T-helper 17 cell (primary cell): ENCODE results near the gene GTPBP1. TPM values are rescaled to one million over a fixed set of nuclear protein-coding genes. Genes with fewer than 3 reads are reported as not detected.
A peak's percentile ranks its signal among the peaks of the same experiment; 100 is the strongest.

Experiments used
- ATAC-seq: fragments of 150-1000 bp; cut with Tn5 transposase; 2 replicates; pipeline ENCODE4 v1.10.0; 2021; ENCODE audit warnings: mild to moderate bottlenecking, moderate library complexity
- DNase-seq, 3 donors: peaks; one replicate each; pipeline versions ENCODE4 v3.0.0 to v3.0.0-alpha.2; 2020 to 2021
- H3K9me3 ChIP-seq: one replicate; pipeline ENCODE4 v1.7.0; 2013; ENCODE audit warnings: low read length, mild to moderate bottlenecking; ENCODE audit not compliant: control insufficient read depth, poor library complexity, severe bottlenecking
- H3K27ac Mint-ChIP-seq: one replicate; pipeline ENCODE4 v1.8.0; 2022; ENCODE audit warnings: mild to moderate bottlenecking, moderate library complexity, mixed read lengths
- H3K27me3 Mint-ChIP-seq: one replicate; pipeline ENCODE4 v1.8.0; 2022; ENCODE audit warnings: mixed read lengths
- H3K36me3 Mint-ChIP-seq: one replicate; pipeline ENCODE4 v1.8.0; 2022; ENCODE audit warnings: low read depth, mixed read lengths
- H3K4me1 Mint-ChIP-seq: one replicate; pipeline ENCODE4 v1.8.0; 2022; ENCODE audit warnings: mild to moderate bottlenecking, mixed read lengths
- H3K4me3 Mint-ChIP-seq: one replicate; pipeline ENCODE4 v1.8.0; 2022; ENCODE audit warnings: mild to moderate bottlenecking, moderate library complexity, mixed read lengths
- total RNA-seq, 4 donors: library from RNA in 2 of 4; stranded (reverse) in 2 of 4; gene quantifications; one replicate each; pipeline ENCODE4 v1.2.3 and lab custom pipeline; 2022 to 2026

The GTPBP1 gene
- total RNA-seq, 2 donors from 2014 or later = 220 to 235 TPM

DNA sequence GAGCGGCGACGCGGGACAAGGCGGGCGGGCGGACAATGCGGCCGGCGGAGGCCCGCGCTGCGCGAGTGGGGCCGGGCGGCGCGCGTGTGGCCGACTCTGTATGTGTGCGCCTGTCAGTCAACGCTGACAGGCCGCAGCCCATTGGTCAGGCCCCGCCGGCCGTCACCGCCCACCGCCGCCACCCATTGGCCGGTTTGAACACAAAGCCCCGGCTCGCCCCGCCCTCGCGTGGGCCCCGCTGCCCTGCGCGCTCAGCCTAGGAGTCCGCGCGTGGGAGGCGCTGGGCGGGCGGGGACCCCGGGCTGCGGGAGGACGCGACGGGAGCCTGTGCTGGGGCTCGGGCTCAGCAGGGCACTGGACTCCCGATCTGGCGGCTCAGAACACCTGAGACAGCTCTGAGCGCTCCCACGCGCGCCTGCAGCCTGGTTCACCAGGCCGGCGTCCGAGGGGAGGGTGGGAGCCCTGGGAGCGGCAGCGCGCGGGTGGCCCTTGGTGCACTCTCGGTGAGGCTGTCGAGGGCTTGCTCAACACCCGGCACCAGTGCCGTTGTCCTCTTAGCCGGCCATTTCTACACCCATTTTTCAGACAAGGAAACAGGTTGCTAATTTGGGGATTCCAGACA is 50.3 kb downstream of the GTPBP1 start, which contains the start of gene SUN2:
TSS of gene SUN2 (minus strand) at position 88 of the 622 bp plus-strand sequence. CDS start 3,370 bp downstream, outside the sequence.
- Mint-ChIP-seq H3K36me3 (peaks cover 7% of the 10 kb centered on the region), H3K4me3 (peak within 1 kb of the TSS; percentile 100), H3K4me1 (peaks cover 54% of the 10 kb centered on the region), H3K27me3 (no peaks in the 10 kb centered on the region), H3K27ac (peak within 1 kb of the TSS; percentile 98)
- H3K9me3 ChIP-seq = no peaks in the 10 kb centered on the region
- ATAC-seq (peak; percentile 80), DNase-seq (peak; percentile 91 to 93 (median 93))

DNA sequence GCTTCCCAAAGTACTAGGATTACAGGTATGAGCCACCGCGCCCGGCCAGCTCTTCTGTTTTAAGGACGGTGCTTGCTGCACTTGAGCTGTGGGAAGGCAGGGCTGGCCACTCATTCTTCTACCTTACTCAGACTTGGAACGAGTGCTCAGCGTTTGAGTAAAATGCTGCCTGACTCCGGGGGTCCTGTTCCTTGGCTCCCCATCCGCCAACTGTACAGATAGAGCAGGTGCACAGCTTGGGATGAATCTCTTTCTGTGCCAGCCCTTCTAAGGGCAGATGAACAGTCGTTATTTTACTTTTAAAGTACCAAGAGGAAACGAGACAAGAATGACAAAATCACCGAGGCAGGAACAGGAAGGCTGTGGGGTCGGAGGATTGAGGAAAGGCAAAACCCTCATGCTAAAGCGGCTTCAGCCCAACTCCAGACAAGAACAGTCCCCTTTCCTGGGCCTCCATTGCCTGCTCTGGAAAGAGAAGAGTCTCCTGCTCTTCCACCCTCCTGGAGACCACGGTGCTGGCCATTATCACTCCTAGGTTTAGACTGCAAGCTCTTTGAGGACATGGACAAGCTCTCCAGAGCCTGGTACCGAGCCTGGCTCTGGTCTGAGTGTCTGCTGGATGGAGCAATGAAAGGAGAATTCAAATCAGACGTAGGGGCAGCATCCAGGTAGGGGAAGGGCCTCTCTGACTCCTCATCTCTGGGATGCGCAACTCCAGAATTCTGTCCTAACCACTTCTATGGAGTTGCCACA is 51.1 kb downstream of the GTPBP1 start:
- ATAC-seq (no peak), DNase-seq (no peak)

GRCh38 chr22:38757464-38757757 is 51.7 kb downstream of the GTPBP1 start:
- Mint-ChIP-seq H3K4me3 (peak overlapping the region; percentile 92), H3K36me3 (peaks cover 3% of the 10 kb centered on the region), H3K27me3 (no peaks in the 10 kb centered on the region), H3K4me1 (peaks cover 40% of the 10 kb centered on the region), H3K27ac (peak overlapping the region; percentile 90)
- H3K9me3 ChIP-seq = no peaks in the 10 kb centered on the region
- no peak for ATAC-seq
- DNase-seq = no peak

More for the DNA sequence above, 51.1 kb downstream of the GTPBP1 start:
- no peaks in the 10 kb centered on the region for H3K9me3 ChIP-seq
- H3K4me1 Mint-ChIP-seq = peaks cover 45% of the 10 kb centered on the region
- H3K4me3 Mint-ChIP-seq = peak overlapping the region; percentile 92
- H3K27me3 Mint-ChIP-seq = no peaks in the 10 kb centered on the region
- peak overlapping the region; percentile 90 for H3K27ac Mint-ChIP-seq
- H3K36me3 Mint-ChIP-seq = peaks cover 5% of the 10 kb centered on the region

DNA sequence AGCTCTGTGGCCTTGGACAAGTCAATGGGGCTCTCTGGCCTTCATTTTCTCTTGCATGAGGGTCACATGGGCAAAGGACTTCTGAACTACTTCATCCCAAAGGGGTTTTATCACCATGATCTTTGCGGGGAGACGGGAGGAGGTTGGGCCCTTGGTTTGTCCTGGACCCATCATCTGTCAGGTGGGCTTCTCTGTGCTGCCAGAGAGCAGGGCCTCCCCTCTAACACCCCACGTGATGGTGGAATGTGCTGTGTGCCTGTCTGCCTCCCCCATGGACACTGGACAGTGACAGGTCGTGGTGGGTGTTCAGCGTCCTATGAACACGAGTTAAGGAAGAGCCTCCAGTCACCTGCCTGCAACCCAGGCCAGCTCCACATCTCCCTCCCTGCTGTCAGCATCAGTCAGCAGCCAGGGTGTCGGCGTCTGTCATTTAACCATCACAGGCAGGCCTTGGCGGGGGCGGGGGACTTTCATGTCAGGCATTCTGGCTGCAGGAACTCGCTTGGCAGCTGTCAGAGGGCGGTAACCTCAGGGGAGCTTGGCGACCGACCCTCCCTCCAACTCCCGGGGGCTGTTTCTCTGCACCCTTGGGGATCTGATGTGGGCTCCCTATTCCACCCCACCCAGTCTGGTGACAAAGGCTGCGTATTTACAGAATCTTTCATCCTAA is 52.7 kb downstream of the GTPBP1 start:
- peak; percentile 37 to 50 (median 48) for DNase-seq
- peak; percentile 30 for ATAC-seq
- Mint-ChIP-seq H3K36me3 (peaks cover 3% of the 10 kb centered on the region), H3K4me1 (peaks cover 34% of the 10 kb centered on the region), H3K27me3 (no peaks in the 10 kb centered on the region), H3K4me3 (peak overlapping the region; percentile 82), H3K27ac (peak overlapping the region; percentile 90)
- H3K9me3 ChIP-seq = no peaks in the 10 kb centered on the region

DNA sequence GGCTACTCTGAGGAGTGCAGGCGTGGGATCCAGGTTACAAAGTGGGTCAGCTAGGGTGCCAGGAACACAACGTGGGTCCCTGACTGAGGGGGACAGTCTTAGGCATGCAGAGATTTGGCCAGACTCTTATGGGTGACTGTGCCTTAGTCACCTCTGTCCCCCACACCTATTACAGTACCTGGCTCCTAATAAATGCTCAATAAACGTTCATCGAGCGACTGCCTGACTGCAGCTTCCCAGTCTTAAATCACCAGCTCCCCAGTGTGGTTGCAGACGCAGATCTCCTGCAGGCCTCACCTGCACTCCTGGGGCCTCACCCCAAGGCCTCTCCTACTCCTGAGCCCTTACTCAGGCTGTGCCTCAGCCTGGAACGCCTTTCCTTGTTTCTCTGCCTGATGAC is 53.3 kb downstream of the GTPBP1 start:
- Mint-ChIP-seq H3K4me3 (no peak overlapping the region), H3K4me1 (peaks cover 30% of the 10 kb centered on the region), H3K36me3 (peaks cover 3% of the 10 kb centered on the region), H3K27me3 (no peaks in the 10 kb centered on the region), H3K27ac (peak overlapping the region; percentile 90)
- DNase-seq (no peak), ATAC-seq (no peak)
- no peaks in the 10 kb centered on the region for H3K9me3 ChIP-seq

DNA sequence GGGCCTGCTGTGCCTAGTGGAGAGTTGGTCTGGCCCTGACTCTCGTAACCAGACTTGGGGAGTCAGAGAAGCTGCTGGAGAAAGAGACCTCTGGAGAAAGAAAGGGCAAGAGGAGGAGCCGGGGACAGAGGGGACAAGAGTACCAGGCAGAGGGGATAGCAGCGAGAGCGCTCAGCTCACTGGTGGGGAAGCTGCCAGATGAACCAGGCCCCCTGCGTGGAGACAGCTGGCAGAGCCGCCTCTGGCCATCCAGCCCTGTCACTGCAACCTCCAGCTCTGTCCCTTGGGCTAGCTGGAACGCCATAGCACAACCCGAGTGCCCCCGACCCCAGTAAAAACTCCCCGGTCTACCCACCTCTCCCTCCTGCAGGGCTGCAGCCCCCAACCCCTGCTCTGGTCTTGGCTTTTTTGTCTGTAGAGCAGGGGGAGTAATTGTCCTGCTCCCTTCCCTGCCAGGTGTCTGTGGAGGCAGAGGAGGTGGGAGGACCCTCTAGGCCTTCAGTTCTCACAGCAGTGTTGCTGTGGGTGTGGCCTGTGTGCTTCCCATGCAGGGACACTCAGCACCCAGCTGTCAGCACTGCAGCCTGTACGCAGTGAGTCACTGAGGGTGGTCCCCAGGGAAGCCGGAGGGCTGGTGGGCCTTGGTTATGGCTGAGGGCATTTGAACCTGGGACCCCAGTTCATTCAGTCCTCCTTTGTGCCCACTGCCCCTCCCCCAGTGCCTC is 54.9 kb downstream of the GTPBP1 start:
- Mint-ChIP-seq H3K4me1 (peaks cover 29% of the 10 kb centered on the region), H3K27me3 (no peaks in the 10 kb centered on the region), H3K4me3 (no peak overlapping the region), H3K36me3 (no peaks in the 10 kb centered on the region), H3K27ac (peak overlapping the region; percentile 90)
- DNase-seq (no peak), ATAC-seq (no peak)
- H3K9me3 ChIP-seq = no peaks in the 10 kb centered on the region

- Mint-ChIP-seq H3K27me3 (no peaks in the 10 kb centered on the region), H3K36me3 (no peaks in the 10 kb centered on the region), H3K27ac (no peak overlapping the region), H3K4me1 (peaks cover 34% of the 10 kb centered on the region), H3K4me3 (no peak overlapping the region)
- ATAC-seq (no peak), DNase-seq (no peak)
- no peaks in the 10 kb centered on the region for H3K9me3 ChIP-seq
Observed at GRCh38 chr22:38761202-38762162, 55.7 kb downstream of the GTPBP1 start.

GRCh38 chr22:38762551-38762983 is 56.8 kb downstream of the GTPBP1 start:
- ATAC-seq = no peak
- Mint-ChIP-seq H3K27me3 (no peaks in the 10 kb centered on the region), H3K27ac (no peak overlapping the region), H3K4me3 (no peak overlapping the region), H3K36me3 (no peaks in the 10 kb centered on the region), H3K4me1 (peaks cover 24% of the 10 kb centered on the region)
- H3K9me3 ChIP-seq = no peaks in the 10 kb centered on the region
- DNase-seq = no peak

- peak in 2 of 3 donors; percentile 25 to 35 for DNase-seq
- no peak overlapping the region for H3K4me3 Mint-ChIP-seq
- H3K9me3 ChIP-seq = no peaks in the 10 kb centered on the region
- H3K36me3 Mint-ChIP-seq = no peaks in the 10 kb centered on the region
- H3K4me1 Mint-ChIP-seq = peaks cover 14% of the 10 kb centered on the region
- ATAC-seq = peak; percentile 79
- no peaks in the 10 kb centered on the region for H3K27me3 Mint-ChIP-seq
- H3K27ac Mint-ChIP-seq = no peak overlapping the region
Observed at GRCh38 chr22:38766076-38766777, 60.5 kb downstream of the GTPBP1 start.

DNA sequence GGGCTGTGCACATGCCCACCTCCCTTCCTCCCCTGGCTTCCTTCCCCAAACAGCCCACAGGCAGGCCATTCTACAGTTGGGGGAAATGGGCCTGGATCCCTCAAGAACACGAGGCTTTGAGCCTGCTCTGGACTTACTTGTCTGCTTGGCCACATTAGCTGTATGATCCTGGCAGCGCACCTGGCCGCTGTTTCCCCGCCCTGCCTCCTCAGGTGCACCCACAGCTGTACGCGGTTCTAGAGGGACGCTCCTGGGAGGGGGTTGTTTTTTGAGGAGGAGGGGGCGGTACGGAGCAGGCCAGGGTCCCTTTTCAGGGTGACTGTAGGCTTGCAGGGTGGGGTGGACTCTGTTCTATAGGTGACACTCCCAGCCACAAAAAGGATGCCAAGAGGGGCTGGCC is 61.6 kb downstream of the GTPBP1 start:
- Mint-ChIP-seq H3K4me3 (no peak overlapping the region), H3K36me3 (no peaks in the 10 kb centered on the region), H3K27me3 (no peaks in the 10 kb centered on the region), H3K27ac (peak overlapping the region; percentile 27), H3K4me1 (peaks cover 14% of the 10 kb centered on the region)
- no peaks in the 10 kb centered on the region for H3K9me3 ChIP-seq
- DNase-seq (no peak), ATAC-seq (no peak)

DNA sequence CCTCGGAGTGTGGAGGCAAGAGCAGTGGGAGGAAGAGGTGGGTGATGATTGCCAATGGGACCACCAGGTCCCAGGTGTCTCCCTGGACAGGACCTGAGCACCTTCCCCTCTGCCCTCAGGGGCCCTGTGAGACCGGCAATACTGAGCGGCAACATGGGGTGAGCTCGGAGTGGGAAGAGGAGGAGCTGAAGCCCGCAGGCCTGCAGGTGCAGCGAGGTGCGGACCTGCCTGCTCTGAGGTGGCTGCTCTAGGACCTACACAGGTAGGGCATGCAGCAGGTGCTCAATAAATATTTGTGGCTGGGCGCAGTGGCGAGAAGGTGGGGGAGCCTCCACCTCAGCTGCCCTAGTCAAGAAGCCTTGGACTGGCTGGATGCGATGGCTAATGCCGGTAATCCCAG is 62.3 kb downstream of the GTPBP1 start:
- no peaks in the 10 kb centered on the region for H3K27me3 Mint-ChIP-seq
- no peaks in the 10 kb centered on the region for H3K9me3 ChIP-seq
- H3K4me1 Mint-ChIP-seq = peaks cover 14% of the 10 kb centered on the region
- no peak for ATAC-seq
- H3K4me3 Mint-ChIP-seq = no peak overlapping the region
- peak overlapping the region; percentile 62 for H3K27ac Mint-ChIP-seq
- H3K36me3 Mint-ChIP-seq = no peaks in the 10 kb centered on the region
- DNase-seq = no peak
